HG03139 (cell line): ENCODE data around the gene GULP1.
"Not testable (repeated sequence)": the region's sequence is repeated elsewhere in the genome, so short reads cannot be mapped to it uniquely, and the experiment has no call there.

Experiments
- ATAC-seq: cut with Tn5 transposase; IDR thresholded peaks from one replicate; pipeline ENCODE4 v1.9.1; 2021; ENCODE audit not compliant: unreplicated experiment

GULP1 gene

GRCh38 chr2:188291617-188292347 lies at the start of gene GULP1:
TSS of gene GULP1 (plus strand) at chr2:188291874. CDS start at chr2:188477703, 185,829 bp downstream.
- ATAC-seq: no peak

GRCh38 chr2:188243381-188243780 lies 48.3 kb upstream of the GULP1 start:
- no peak for ATAC-seq

- no peak for ATAC-seq
These were observed 47.3 kb upstream of the GULP1 start for GRCh38 chr2:188244383-188244782.

- ATAC-seq: no peak
These were observed 46.4 kb upstream of the GULP1 start for GRCh38 chr2:188245230-188245629.

- no peak for ATAC-seq
These were observed 43.2 kb upstream of the GULP1 start for GRCh38 chr2:188248513-188248912.

GRCh38 chr2:188251034-188251433 lies 40.6 kb upstream of the GULP1 start:
- no peak for ATAC-seq

- no peak for ATAC-seq
These were observed 35.3 kb upstream of the GULP1 start for GRCh38 chr2:188256420-188256819.

GRCh38 chr2:188265315-188265714 lies 26.4 kb upstream of the GULP1 start:
- no peak for ATAC-seq

- ATAC-seq: no peak
These were observed 23.9 kb upstream of the GULP1 start for GRCh38 chr2:188267776-188268175.

- ATAC-seq: no peak
These were observed 22.7 kb upstream of the GULP1 start for GRCh38 chr2:188269004-188269403.

- ATAC-seq: no peak
These were observed 19.6 kb upstream of the GULP1 start for GRCh38 chr2:188272121-188272520.

- no peak for ATAC-seq
These were observed 17.4 kb upstream of the GULP1 start for GRCh38 chr2:188274274-188274673.

- ATAC-seq: no peak
These were observed 15.4 kb upstream of the GULP1 start for GRCh38 chr2:188276255-188276654.

GRCh38 chr2:188277786-188278185 lies 13.9 kb upstream of the GULP1 start:
- ATAC-seq: no peak

GRCh38 chr2:188278388-188279092 lies 13.1 kb upstream of the GULP1 start:
- ATAC-seq: no peak

GRCh38 chr2:188279093-188279445 lies 12.6 kb upstream of the GULP1 start:
- no peak for ATAC-seq

- no peak for ATAC-seq
These were observed 10.9 kb upstream of the GULP1 start for GRCh38 chr2:188280811-188281222.

GRCh38 chr2:188282907-188283306 lies 8.8 kb upstream of the GULP1 start:
- no peak for ATAC-seq

- not testable (repeated sequence) for ATAC-seq
These were observed 7.4 kb upstream of the GULP1 start for GRCh38 chr2:188284251-188284650.

GRCh38 chr2:188285049-188285448 lies 6.6 kb upstream of the GULP1 start:
- ATAC-seq: no peak

- no peak for ATAC-seq
These were observed 5.9 kb upstream of the GULP1 start for GRCh38 chr2:188285774-188286173.

- no peak for ATAC-seq
These were observed 495 bp upstream of the GULP1 start for GRCh38 chr2:188291142-188291616.
